Measurements from ENCODE around the gene POGK.
"Not testable (repeated sequence)": the region's sequence is repeated elsewhere in the genome, so short reads cannot be mapped to it uniquely, and the experiment has no call there.

POGK gene

GRCh38 chr1:166838766-166839599 lies at the start of gene POGK:
TSS of gene POGK (plus strand) at chr1:166839475. CDS start at chr1:166840957, 1,482 bp downstream.
- peak; percentile 82 for DNase-seq

DNA sequence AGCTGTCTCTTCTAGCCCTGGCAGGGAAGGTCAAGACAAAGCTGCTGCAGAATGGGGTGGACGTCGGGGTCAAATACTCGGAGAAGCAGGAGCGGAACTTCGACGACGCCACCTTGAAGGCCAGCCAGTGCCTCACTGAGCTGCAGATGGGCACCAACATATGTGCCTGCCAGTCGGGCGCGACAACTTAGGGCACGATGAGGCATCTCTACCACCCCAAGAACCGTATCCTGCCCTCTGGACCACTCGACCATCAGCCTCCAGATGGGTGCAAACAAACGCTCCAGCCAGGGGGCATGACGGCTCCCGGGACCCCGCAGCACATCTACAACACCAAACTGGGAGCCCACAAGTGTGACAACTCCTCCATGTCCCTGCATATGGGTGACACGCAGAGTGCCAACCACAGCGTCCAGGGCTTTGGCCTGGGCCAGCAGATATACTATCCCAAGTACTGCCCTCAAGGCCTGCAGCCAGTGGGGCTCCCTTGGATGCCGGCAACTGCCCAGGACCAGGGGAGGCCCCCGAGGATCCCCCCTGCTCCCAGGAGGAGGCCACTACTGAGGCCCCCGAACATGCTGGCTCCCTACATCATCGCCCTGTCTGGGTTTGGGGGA lies 42.5 kb upstream of the POGK start:
- no peak for DNase-seq

- no peak for DNase-seq
Observed at GRCh38 chr1:166808952-166809351, 30.3 kb upstream of the POGK start.

DNA sequence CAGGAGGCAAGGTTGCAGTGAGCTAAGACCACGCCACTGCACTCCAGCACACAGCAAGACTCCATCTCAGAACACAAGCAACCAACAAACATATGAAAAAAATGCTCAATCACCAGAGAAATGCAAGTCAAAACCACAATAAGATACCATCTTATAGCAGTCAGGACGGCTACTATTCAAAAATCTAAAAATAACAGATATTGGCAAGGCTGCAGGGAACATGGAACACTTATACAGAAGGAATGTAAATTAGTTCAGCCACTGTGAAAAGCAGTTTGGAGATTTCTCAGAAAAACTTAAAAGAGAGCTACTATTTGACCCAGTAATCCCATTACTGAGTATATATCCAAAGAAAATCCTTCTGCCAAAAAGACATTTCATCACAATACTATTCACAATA lies 27.6 kb upstream of the POGK start:
- DNase-seq, result no peak

GRCh38 chr1:166813508-166814223 lies 25.6 kb upstream of the POGK start:
- no peak for DNase-seq

GRCh38 chr1:166814611-166815010 lies 24.7 kb upstream of the POGK start:
- DNase-seq, result no peak

DNA sequence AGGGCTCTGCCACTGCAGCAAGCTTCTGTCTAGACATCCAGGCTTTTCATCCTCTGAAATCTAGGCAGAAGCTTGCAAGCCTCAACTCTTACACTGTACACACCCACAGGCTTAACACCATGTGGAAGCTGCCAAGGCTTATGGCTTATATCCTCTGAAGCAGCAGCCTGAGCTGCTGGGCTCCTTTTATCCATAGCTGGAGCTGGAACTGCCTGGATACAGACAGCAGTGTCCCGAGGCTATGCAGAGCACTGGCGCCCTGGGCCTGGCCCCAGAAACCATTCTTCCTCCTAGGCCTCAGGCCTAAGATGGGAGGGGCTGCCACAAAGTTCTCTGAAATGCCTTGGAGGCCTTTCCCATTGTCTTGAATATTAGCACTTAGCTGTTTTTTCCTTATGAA lies 19.3 kb upstream of the POGK start:
- no peak for DNase-seq

DNA sequence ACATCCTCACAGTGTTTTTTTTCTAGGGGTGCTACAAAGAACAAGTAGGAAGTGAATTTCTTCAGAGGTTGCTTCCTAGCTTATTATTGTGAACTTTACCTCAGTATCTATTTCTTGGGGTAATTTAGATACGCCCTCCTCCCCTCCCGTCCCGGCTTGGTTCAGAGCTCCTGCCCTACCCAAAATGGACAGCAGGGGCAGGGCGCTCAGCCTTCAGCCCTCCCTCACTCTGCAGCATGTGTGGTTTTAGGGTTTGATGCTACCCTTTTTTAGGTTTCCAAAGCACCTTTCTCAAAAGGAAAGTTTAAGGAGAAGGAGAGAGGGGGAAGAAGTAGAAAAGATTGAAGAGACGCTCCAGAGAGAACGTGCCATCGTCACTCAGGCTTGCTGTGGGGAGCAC lies 16.9 kb upstream of the POGK start:
- no peak for DNase-seq

DNA sequence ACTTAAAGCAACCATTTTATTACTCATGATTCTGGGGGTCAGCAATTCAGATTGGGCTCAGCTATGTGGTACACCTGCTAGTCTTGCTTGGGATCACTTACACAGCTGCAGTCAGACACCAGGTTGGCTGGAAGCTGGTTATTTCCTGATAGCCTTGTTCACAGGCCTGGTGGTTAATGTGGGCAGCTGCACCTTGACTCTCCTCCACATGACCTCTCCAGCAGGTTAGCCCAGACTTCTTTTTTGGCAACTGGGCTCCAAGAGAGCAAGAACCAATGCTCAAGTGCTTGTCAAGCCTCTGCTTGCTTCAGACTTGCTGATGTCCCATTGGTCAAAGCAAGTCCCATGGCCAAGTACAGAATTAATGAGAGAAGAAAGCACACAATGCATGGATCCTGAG lies 11.8 kb upstream of the POGK start:
- no peak for DNase-seq

DNA sequence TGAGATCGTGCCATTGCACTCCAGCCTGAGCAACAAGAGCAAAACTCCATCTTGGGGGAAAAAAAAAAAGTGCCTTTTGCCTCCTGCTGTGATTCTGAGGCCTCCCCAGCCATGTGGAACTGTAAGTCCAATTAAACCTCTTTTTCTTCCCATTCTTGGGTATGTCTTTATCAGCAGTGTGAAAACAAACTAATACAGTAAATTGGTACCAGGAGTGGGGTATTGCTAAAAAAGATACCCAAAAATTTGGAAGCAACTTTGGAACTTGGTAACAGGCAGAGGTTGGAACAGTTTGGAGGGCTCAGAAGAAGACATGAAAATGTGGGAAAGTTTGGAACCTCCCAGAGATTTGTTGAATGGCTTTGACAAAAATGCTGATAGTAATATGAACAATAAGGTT lies 9.5 kb upstream of the POGK start:
- DNase-seq, result not testable (repeated sequence)

- no peak for DNase-seq
Observed at GRCh38 chr1:166836733-166837132, 2.5 kb upstream of the POGK start.

- peak; percentile 12 for DNase-seq
Observed at GRCh38 chr1:166839600-166840308, 479 bp downstream of the POGK start.

DNA sequence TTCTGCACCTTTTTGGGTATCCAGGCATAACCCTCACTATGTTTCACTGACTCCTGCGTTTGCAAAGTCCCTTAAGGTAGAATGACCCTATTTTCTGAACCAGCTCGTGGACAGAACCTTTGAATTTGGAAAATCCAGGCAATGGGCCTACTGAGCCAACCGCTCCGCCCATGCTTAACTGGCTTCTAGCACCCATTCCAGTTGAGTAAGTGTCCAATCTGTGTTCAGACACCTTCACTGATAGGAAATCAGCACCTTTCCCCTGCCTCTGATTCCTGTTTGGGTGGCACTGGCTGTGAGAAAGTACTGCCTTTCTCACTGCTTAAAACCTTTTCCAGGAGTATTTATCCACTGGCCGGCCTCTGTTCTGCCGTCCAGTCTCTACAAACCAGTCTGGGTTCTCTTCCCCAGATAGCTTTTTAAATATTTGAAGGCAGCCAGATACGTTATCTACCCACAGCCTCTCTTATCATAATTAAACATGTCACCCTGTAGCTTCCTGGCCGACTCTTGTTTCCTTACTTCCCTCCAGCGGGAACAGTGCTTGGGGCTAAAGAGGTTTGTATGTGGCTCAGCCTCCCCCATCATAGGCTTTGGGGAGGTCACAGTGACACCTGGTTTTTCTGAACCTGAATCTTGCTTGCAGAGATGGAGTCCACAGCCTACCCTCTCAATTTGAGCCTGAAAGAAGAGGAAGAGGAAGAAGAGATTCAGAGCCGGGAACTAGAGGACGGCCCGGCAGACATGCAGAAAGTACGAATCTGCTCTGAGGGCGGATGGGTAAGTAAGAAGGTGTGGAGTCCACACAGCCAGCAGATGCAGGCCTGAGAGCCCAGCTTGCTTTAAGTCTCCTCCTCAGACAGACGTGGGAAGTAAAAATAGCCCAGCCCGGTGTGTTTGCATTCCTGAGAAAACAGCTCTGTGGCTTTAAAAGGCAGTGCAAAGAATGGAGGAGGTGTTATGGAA lies 1.3 kb downstream of the POGK start:
- no peak for DNase-seq

- DNase-seq, result no peak
Observed at GRCh38 chr1:166843322-166843721, 4.0 kb downstream of the POGK start.

DNA sequence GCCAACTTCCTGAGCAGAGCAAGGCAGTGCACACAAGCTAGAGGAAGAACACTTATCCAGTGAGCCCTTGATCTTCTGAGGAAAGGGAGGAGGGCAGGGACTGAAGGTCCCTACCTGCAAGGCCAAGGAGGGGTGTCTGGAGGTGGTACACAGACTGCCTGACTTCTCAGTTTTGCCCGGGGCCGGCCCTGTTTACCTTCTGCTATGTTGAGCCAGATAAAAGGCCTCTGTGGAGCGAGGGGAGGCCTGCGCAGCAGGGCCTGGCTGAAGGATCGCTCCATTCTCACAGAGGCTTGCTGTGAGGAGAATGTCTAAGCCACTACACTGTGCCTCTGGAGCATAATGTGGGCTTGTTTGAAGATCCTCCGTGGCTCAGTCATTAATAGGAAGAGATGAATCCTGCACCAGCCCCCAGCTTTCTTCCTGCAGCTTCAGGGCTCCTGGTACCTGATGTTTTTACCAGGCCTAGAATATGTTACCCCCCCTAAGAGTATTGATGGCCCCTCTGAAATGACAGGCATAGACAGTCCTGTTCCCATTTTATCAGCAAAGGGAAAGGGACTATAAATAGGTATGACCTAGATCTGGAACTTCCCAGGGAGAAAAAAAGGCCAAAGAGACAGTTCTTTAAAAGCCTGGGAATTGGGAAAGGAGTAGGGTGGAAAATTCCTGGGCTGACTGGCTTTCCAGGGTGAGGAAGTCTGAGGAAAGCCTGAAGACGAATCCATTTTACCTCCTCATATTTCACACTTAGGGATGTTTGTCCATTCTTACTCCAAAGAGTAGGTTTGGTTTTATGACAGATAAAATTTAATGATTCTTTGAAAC lies 4.7 kb downstream of the POGK start:
- DNase-seq, result no peak

GRCh38 chr1:166844791-166845190 lies 5.5 kb downstream of the POGK start:
- no peak for DNase-seq

DNA sequence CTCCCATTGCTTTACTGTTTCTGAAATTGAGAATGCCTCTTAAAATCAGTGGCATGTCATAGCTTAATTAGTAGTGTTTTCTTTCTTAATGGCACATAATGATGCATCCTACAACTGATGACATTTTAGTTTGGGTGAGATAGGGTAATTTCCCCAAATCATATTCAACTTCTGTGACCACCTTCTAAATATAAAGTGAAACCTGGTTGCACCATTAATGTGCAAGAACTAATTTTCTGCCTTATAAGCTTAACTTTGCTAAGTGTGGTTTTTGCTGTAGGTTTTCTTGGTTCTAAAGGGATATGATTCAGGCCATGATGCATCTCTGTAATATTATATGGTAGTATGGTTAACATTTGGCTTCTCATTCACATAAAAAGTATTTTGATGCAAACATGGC lies 8.9 kb downstream of the POGK start:
- DNase-seq, result no peak

- DNase-seq, result no peak
Observed at GRCh38 chr1:166849135-166849534, 9.9 kb downstream of the POGK start.

DNA sequence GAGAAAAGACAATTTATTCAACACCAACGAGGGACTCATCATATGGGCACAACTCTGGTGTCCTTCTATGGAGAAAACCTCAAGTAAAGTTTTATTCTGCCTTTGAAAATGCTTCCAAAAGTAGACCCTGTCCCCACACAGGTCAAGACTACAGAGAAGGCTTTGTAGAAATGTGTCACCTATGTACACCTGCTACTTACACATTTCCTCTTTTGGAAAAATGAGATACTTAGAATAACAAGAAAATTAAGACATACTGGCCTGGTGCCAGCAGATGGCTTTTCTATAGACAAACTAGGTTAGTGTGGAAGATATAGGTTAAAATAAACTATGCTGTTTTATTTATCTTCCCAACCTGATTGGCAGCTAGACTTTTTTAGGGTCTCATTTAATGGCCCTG lies 13.6 kb downstream of the POGK start:
- DNase-seq, result no peak

DNA sequence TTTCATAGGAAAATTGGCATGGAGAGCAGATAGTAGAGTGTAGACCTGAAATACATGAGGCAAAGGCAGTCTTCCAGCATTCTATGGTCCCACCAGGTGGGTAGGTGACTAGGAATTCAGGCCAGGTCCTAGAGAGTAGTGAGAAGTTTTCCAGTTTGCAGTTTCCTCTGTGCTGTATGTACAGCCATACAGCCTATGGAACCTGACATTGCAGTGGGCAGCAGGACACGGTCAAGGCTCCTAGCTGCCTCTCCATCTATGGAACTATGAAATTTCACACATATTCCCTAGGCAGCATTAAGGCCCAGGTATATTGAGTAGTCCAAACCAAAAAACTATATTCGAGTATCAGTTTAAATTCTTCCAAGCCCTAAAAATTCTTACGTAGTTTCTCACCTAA lies 16.3 kb downstream of the POGK start:
- no peak for DNase-seq

- DNase-seq, result no peak
Observed at GRCh38 chr1:166857995-166858394, 18.7 kb downstream of the POGK start.
